Hindlimb muscle (tissue), 1 donor: ENCODE results near the gene KRT86. TPM values are rescaled to one million over a fixed set of nuclear protein-coding genes. Genes with fewer than 3 reads are reported as not detected.

Experiments used
- polyA plus RNA-seq: library from polyadenylated mRNA; unstranded; fragments of 120-200 nt; gene quantifications from one replicate; pipeline ENCODE4 v1.2.1, GENCODE V29; 2013; ENCODE audit not compliant: insufficient read length

Gene KRT86
- polyA plus RNA-seq, 1 donor, result 0.19 TPM

Other genes starting within 250 kb of the KRT86 start
- gene NR4A1, start 223.2 kb upstream of the KRT86 start, polyA plus RNA-seq, result 32.8 TPM
- gene ATG101, start 204.7 kb upstream of the KRT86 start, polyA plus RNA-seq, result 22.0 TPM
- gene SMIM41, start 194.9 kb upstream of the KRT86 start, polyA plus RNA-seq, result not detected
- gene KRT80, start 82.6 kb upstream of the KRT86 start, polyA plus RNA-seq, result 5.6 TPM
- 1.9 TPM for gene KRT7, start 41.4 kb upstream of the KRT86 start, polyA plus RNA-seq
- gene KRT81, start 16.9 kb downstream of the KRT86 start, polyA plus RNA-seq, result 0.14 TPM
- not detected for gene KRT83, start 46.8 kb downstream of the KRT86 start, polyA plus RNA-seq
- gene KRT85, start 92.8 kb downstream of the KRT86 start, polyA plus RNA-seq, result not detected
- gene KRT84, start 111.0 kb downstream of the KRT86 start, polyA plus RNA-seq, result not detected
- gene KRT82, start 131.7 kb downstream of the KRT86 start, polyA plus RNA-seq, result not detected
- not detected for gene KRT75, start 159.7 kb downstream of the KRT86 start, polyA plus RNA-seq
- gene KRT6B, start 177.5 kb downstream of the KRT86 start, polyA plus RNA-seq, result 0.25 TPM
- not detected for gene KRT6C, start 199.2 kb downstream of the KRT86 start, polyA plus RNA-seq
- gene KRT6A, start 218.6 kb downstream of the KRT86 start, polyA plus RNA-seq, result 1.3 TPM
- gene KRT5, start 245.7 kb downstream of the KRT86 start, polyA plus RNA-seq, result 12.2 TPM